ENCODE data around the gene MARCHF10. TPM values are rescaled to one million over a fixed set of nuclear protein-coding genes. Genes with fewer than 3 reads are reported as not detected.

Gene MARCHF10
- total RNA-seq, 1 experiment from 2014 or later = not detected

DNA sequence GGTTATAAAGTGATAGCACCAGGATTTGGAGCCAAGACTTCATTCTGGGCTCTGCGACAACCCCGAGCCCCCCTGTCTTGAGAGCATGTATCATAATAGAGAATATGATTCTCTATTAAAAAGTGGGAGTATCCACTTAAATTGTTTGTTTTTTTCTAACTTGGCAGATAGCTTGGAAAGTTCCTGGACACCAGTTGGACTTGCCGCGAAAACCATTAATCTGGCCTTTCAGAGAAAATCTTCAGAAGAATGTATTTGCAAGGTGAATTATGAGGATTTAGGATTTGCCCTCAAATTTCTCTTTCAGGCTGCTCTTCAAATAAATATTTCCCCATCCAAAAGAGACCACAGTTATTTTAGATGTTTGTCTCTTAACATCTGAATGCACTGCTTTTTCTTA is 53.5 kb downstream of the MARCHF10 start:
- intact Hi-C loops (cut with micrococcal nuclease) = no loop called here
- TF ChIP-seq, protein P1, sequence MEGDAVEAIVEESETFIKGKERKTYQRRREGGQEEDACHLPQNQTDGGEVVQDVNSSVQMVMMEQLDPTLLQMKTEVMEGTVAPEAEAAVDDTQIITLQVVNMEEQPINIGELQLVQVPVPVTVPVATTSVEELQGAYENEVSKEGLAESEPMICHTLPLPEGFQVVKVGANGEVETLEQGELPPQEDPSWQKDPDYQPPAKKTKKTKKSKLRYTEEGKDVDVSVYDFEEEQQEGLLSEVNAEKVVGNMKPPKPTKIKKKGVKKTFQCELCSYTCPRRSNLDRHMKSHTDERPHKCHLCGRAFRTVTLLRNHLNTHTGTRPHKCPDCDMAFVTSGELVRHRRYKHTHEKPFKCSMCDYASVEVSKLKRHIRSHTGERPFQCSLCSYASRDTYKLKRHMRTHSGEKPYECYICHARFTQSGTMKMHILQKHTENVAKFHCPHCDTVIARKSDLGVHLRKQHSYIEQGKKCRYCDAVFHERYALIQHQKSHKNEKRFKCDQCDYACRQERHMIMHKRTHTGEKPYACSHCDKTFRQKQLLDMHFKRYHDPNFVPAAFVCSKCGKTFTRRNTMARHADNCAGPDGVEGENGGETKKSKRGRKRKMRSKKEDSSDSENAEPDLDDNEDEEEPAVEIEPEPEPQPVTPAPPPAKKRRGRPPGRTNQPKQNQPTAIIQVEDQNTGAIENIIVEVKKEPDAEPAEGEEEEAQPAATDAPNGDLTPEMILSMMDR (IDR thresholded peaks at IDR 0.05 in 2 of 3, conservative IDR thresholded peaks at IDR 0.05 in 1 of 3; ENCODE audit: borderline replicate concordance in 1 of 3, insufficient read depth in 1 of 3, low read depth in 2 of 3, low read length in 2 of 3) = no peak
- no peak for TF ChIP-seq ZNF274 (IDR thresholded peaks at IDR 0.05; ENCODE audit: low read depth, low read length)
- TF ChIP-seq POLR2A (IDR thresholded peaks at IDR 0.05; ENCODE audit: borderline replicate concordance, extremely low read depth, insufficient read depth, insufficient read length) = no peak
- TF ChIP-seq ZFX (IDR thresholded peaks at IDR 0.05) = no peak
- no peak for TF ChIP-seq ELF1 (IDR thresholded peaks at IDR 0.05; ENCODE audit: borderline replicate concordance, low read depth)
- TF ChIP-seq SRF (IDR thresholded peaks at IDR 0.05; ENCODE audit: low read depth) = no peak
- TF ChIP-seq EZH2 (IDR thresholded peaks at IDR 0.05) = no peak
- no peak for TF ChIP-seq FOSL1 (IDR thresholded peaks at IDR 0.05; ENCODE audit: low read depth)
- no peak for TF ChIP-seq MAX (IDR thresholded peaks at IDR 0.05)
- no peak for TF ChIP-seq POLR2AphosphoS5 (IDR thresholded peaks at IDR 0.05; ENCODE audit: low read depth, low read length)
- TF ChIP-seq, protein P2, sequence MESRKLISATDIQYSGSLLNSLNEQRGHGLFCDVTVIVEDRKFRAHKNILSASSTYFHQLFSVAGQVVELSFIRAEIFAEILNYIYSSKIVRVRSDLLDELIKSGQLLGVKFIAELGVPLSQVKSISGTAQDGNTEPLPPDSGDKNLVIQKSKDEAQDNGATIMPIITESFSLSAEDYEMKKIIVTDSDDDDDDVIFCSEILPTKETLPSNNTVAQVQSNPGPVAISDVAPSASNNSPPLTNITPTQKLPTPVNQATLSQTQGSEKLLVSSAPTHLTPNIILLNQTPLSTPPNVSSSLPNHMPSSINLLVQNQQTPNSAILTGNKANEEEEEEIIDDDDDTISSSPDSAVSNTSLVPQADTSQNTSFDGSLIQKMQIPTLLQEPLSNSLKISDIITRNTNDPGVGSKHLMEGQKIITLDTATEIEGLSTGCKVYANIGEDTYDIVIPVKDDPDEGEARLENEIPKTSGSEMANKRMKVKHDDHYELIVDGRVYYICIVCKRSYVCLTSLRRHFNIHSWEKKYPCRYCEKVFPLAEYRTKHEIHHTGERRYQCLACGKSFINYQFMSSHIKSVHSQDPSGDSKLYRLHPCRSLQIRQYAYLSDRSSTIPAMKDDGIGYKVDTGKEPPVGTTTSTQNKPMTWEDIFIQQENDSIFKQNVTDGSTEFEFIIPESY (IDR thresholded peaks at IDR 0.05; ENCODE audit: extremely low read depth, insufficient replicate concordance, low read length) = no peak
- no peak for TF ChIP-seq JUND (IDR thresholded peaks at IDR 0.05)
- TF ChIP-seq, protein P3, sequence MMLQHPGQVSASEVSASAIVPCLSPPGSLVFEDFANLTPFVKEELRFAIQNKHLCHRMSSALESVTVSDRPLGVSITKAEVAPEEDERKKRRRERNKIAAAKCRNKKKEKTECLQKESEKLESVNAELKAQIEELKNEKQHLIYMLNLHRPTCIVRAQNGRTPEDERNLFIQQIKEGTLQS (IDR thresholded peaks at IDR 0.05) = no peak
- TF ChIP-seq SIN3A (IDR thresholded peaks at IDR 0.05; ENCODE audit: low read depth) = no peak
- no peak for TF ChIP-seq EZH2phosphoT487 (IDR thresholded peaks at IDR 0.05; ENCODE audit: borderline replicate concordance)
- TF ChIP-seq, protein P4, sequence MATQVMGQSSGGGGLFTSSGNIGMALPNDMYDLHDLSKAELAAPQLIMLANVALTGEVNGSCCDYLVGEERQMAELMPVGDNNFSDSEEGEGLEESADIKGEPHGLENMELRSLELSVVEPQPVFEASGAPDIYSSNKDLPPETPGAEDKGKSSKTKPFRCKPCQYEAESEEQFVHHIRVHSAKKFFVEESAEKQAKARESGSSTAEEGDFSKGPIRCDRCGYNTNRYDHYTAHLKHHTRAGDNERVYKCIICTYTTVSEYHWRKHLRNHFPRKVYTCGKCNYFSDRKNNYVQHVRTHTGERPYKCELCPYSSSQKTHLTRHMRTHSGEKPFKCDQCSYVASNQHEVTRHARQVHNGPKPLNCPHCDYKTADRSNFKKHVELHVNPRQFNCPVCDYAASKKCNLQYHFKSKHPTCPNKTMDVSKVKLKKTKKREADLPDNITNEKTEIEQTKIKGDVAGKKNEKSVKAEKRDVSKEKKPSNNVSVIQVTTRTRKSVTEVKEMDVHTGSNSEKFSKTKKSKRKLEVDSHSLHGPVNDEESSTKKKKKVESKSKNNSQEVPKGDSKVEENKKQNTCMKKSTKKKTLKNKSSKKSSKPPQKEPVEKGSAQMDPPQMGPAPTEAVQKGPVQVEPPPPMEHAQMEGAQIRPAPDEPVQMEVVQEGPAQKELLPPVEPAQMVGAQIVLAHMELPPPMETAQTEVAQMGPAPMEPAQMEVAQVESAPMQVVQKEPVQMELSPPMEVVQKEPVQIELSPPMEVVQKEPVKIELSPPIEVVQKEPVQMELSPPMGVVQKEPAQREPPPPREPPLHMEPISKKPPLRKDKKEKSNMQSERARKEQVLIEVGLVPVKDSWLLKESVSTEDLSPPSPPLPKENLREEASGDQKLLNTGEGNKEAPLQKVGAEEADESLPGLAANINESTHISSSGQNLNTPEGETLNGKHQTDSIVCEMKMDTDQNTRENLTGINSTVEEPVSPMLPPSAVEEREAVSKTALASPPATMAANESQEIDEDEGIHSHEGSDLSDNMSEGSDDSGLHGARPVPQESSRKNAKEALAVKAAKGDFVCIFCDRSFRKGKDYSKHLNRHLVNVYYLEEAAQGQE (IDR thresholded peaks at IDR 0.05; ENCODE audit: low read depth) = no peak
- no peak for TF ChIP-seq CEBPB (IDR thresholded peaks at IDR 0.05; ENCODE audit: low read depth)
- no peaks in the 10 kb centered on the region for H3K27me3 ChIP-seq (ENCODE audit: insufficient read depth, low read length)
- H3K27ac ChIP-seq (ENCODE audit: low read depth, low read length) = no peak overlapping the region
- H3K4me3 ChIP-seq (replicated peaks in 1 of 2; ENCODE audit: low read depth in 1 of 2, low read length in 2 of 2) = no peak overlapping the region
- H3K9ac ChIP-seq (ENCODE audit: low read length) = no peak overlapping the region
- no peaks in the 10 kb centered on the region for H3K79me2 ChIP-seq (ENCODE audit: insufficient read depth, low read length)
- H3K36me3 ChIP-seq (ENCODE audit: control insufficient read depth in 1 of 2, insufficient read depth in 2 of 2, low read length in 2 of 2) = no peaks in the 10 kb centered on the region
- RAD21 ChIA-PET (ENCODE audit: low non-redundant PET in 1 of 2, low total read pairs in 2 of 2, uncharacterized antibody in 2 of 2, unreplicated experiment in 2 of 2) = no interaction called here
- no peaks in the 10 kb centered on the region for H3K4me1 ChIP-seq (ENCODE audit: control insufficient read depth in 1 of 2, insufficient read depth in 2 of 2, low read length in 2 of 2)
- no peak for ATAC-seq
- no TSS peak for BruUV-seq (replicated peaks)
- H3K4me2 ChIP-seq (ENCODE audit: low read length) = no peak overlapping the region
- no peaks in the 10 kb centered on the region for H4K20me1 ChIP-seq (ENCODE audit: insufficient read depth)
- H2AFZ ChIP-seq (ENCODE audit: low read depth, low read length, poor library complexity, severe bottlenecking) = no peak overlapping the region
- POLR2A ChIA-PET = no interaction called here
- H3K9me2 ChIP-seq (ENCODE audit: insufficient read depth) = no peaks in the 10 kb centered on the region
- no peak for DNase-seq (ENCODE audit: low read depth, low spot score)
- CTCF ChIA-PET = no interaction called here
- H3K9me3 ChIP-seq (ENCODE audit: control insufficient read depth in 1 of 2, insufficient read depth in 1 of 2, low read depth in 1 of 2, low read length in 2 of 2) = no peaks in the 10 kb centered on the region
